HEK293 (cell line): ENCODE measurements around the gene TXNIP.

Experiments
- CTCF ChIA-PET: fragments of 350-600 bp; formaldehyde crosslinking; extraction: SDS; loops from one replicate; lab custom pipeline; 2021; ENCODE audit warnings: antibody characterized with exemption; lab: Yijun Ruan, JAX
- POLR2A ChIA-PET: fragments of 300-600 bp; formaldehyde crosslinking; extraction: SDS; loops from one replicate; lab custom pipeline; 2020; ENCODE audit warnings: antibody characterized with exemption, inconsistent platforms; lab: Yijun Ruan, JAX
- H3K27ac ChIP-seq: fragments of 200-500 bp; sonication (Bioruptor generic); 2 replicates; pipeline ENCODE4 v1.5.1; 2014; ENCODE audit warnings: low read depth, low read length, control low read depth, inconsistent platforms; ENCODE audit errors: extremely low read depth
- H3K36me3 ChIP-seq, 2 experiments: fragments of 200-500 bp in 1 of 2; sonication (Bioruptor generic) in 1 of 2; 1 replicate in 1 of 2; 2 replicates in 1 of 2; pipeline ENCODE4 v1.5.1; 2014 to 2017; ENCODE audit warnings: inconsistent platforms in 2 of 2, low read length in 2 of 2; ENCODE audit not compliant: control insufficient read depth in 2 of 2, insufficient read depth in 1 of 2
- H3K4me1 ChIP-seq: fragments of 200-500 bp; sonication (Bioruptor generic); 2 replicates; pipeline ENCODE4 v1.5.1; 2014; ENCODE audit warnings: mild to moderate bottlenecking, low read length, inconsistent platforms; ENCODE audit not compliant: control insufficient read depth, insufficient read depth
- H3K4me3 ChIP-seq: 2 replicates; pipeline ENCODE4 v1.5.1; 2011; ENCODE audit warnings: low read depth, mild to moderate bottlenecking, control low read depth, low read length, moderate library complexity
- H3K9me3 ChIP-seq: fragments of 200-500 bp; sonication (Bioruptor generic); 2 replicates; pipeline ENCODE4 v1.5.1; 2014; ENCODE audit warnings: low read depth, low read length, inconsistent platforms; ENCODE audit not compliant: control insufficient read depth, insufficient read depth
- GLI4 ChIP-seq: fragments of 450-650 bp; formaldehyde crosslinking; IDR thresholded peaks from 2 replicates; pipeline ENCODE4 v1.5.1; 2016; ENCODE audit warnings: missing biosample characterization, missing genetic modification characterization
- HOXA7 ChIP-seq: sonication (generic); formaldehyde crosslinking; IDR thresholded peaks from 2 replicates; pipeline ENCODE4 v1.8.1; 2022; ENCODE audit warnings: missing genetic modification reagents, borderline replicate concordance
- OSR2 ChIP-seq: fragments of 450-650 bp; formaldehyde crosslinking; IDR thresholded peaks from 2 replicates; pipeline ENCODE4 v1.5.1; 2016; ENCODE audit warnings: missing biosample characterization, missing genetic modification characterization
- PRDM10 ChIP-seq: fragments of 450-650 bp; formaldehyde crosslinking; IDR thresholded peaks from 2 replicates; pipeline ENCODE4 v1.5.1; 2016; ENCODE audit warnings: missing biosample characterization, missing genetic modification characterization
- REPIN1 ChIP-seq: fragments of 450-650 bp; formaldehyde crosslinking; IDR thresholded peaks from 2 replicates; pipeline ENCODE4 v1.5.1; 2017; ENCODE audit warnings: missing biosample characterization, missing genetic modification characterization, low read depth
- SALL2 ChIP-seq: fragments of 450-650 bp; formaldehyde crosslinking; IDR thresholded peaks from 2 replicates; pipeline ENCODE4 v1.5.0; 2017; ENCODE audit warnings: missing biosample characterization, mild to moderate bottlenecking, missing genetic modification characterization, borderline replicate concordance
- SP2 ChIP-seq: fragments of 450-650 bp; formaldehyde crosslinking; IDR thresholded peaks from 2 replicates; pipeline ENCODE4 v1.5.1; 2016; ENCODE audit warnings: missing biosample characterization, missing genetic modification characterization
- ZBTB26 ChIP-seq: fragments of 450-650 bp; formaldehyde crosslinking; optimal IDR thresholded peaks from 2 replicates; pipeline ENCODE3; 2016; ENCODE audit warnings: missing biosample characterization, mild to moderate bottlenecking, missing genetic modification characterization
- ZBTB7A ChIP-seq: fragments of 450-650 bp; formaldehyde crosslinking; IDR thresholded peaks from 2 replicates; pipeline ENCODE4 v1.5.1; 2016; ENCODE audit warnings: low read depth, missing biosample characterization, missing genetic modification characterization
- ZFP41 ChIP-seq: fragments of 450-650 bp; formaldehyde crosslinking; IDR thresholded peaks from 2 replicates; pipeline ENCODE4 v1.5.1; 2016; ENCODE audit warnings: missing biosample characterization, missing genetic modification characterization, borderline replicate concordance
- ZFP69B ChIP-seq: fragments of 450-650 bp; formaldehyde crosslinking; IDR thresholded peaks from 2 replicates; pipeline ENCODE4 v1.5.1; 2016; ENCODE audit warnings: missing biosample characterization, missing genetic modification characterization
- ZNF169 ChIP-seq: fragments of 450-650 bp; formaldehyde crosslinking; IDR thresholded peaks from 2 replicates; pipeline ENCODE4 v1.5.1; 2016; ENCODE audit warnings: missing biosample characterization, missing genetic modification characterization
- ZNF18 ChIP-seq: fragments of 450-650 bp; formaldehyde crosslinking; IDR thresholded peaks from 2 replicates; pipeline ENCODE4 v1.5.1; 2016; ENCODE audit warnings: missing biosample characterization, missing genetic modification characterization
- ZNF274 ChIP-seq, 2 experiments: fragments of 200-500 bp in 1 of 2; fragments of 450-650 bp in 1 of 2; sonication (Bioruptor generic) in 1 of 2; formaldehyde crosslinking in 1 of 2; IDR thresholded peaks; 2 replicates each; pipeline versions ENCODE4 v1.5.1 to v1.6.1; 2014 to 2016; ENCODE audit warnings: borderline replicate concordance in 1 of 2, inconsistent platforms in 1 of 2, low read length in 1 of 2, missing biosample characterization in 1 of 2, missing genetic modification characterization in 1 of 2
- ZNF341 ChIP-seq: fragments of 450-650 bp; formaldehyde crosslinking; IDR thresholded peaks from 2 replicates; pipeline ENCODE4; 2016; ENCODE audit warnings: low read depth, missing biosample characterization, missing genetic modification characterization
- ZNF362 ChIP-seq: fragments of 450-650 bp; formaldehyde crosslinking; IDR thresholded peaks from 2 replicates; pipeline ENCODE4 v1.5.1; 2016; ENCODE audit warnings: missing biosample characterization, missing genetic modification characterization
- ZNF366 ChIP-seq: fragments of 450-650 bp; formaldehyde crosslinking; conservative IDR thresholded peaks from 2 replicates; pipeline ENCODE4 v1.5.1; 2016; ENCODE audit warnings: missing biosample characterization, missing genetic modification characterization
- ZNF37A ChIP-seq: fragments of 450-650 bp; IDR thresholded peaks from 2 replicates; pipeline ENCODE4 v1.5.1; 2018; ENCODE audit warnings: missing biosample characterization, missing genetic modification characterization
- ZNF449 ChIP-seq: fragments of 450-650 bp; formaldehyde crosslinking; IDR thresholded peaks from 2 replicates; pipeline ENCODE4 v1.5.1; 2017; ENCODE audit warnings: missing biosample characterization, mild to moderate bottlenecking, missing genetic modification characterization, moderate library complexity
- ZNF473 ChIP-seq: fragments of 450-650 bp; formaldehyde crosslinking; IDR thresholded peaks from 2 replicates; pipeline ENCODE4 v1.5.1; 2017; ENCODE audit warnings: missing biosample characterization, missing genetic modification characterization
- ZNF510 ChIP-seq: fragments of 450-650 bp; formaldehyde crosslinking; IDR thresholded peaks from 2 replicates; pipeline ENCODE4 v1.5.1; 2018; ENCODE audit warnings: mild to moderate bottlenecking, missing genetic modification characterization, missing biosample characterization; ENCODE audit not compliant: insufficient replicate concordance
- ZNF530 ChIP-seq: fragments of 450-650 bp; formaldehyde crosslinking; IDR thresholded peaks from 2 replicates; pipeline ENCODE4 v1.5.1; 2016; ENCODE audit warnings: low read depth, missing biosample characterization, missing genetic modification characterization
- ZNF677 ChIP-seq: fragments of 450-650 bp; IDR thresholded peaks from 2 replicates; pipeline ENCODE4 v1.5.0; 2018; ENCODE audit warnings: missing biosample characterization, mild to moderate bottlenecking, missing genetic modification characterization, moderate library complexity
- ZNF704 ChIP-seq: fragments of 450-650 bp; formaldehyde crosslinking; IDR thresholded peaks from 2 replicates; pipeline ENCODE4 v1.5.1; 2016; ENCODE audit warnings: missing biosample characterization, missing genetic modification characterization
- ZNF792 ChIP-seq: fragments of 450-650 bp; formaldehyde crosslinking; IDR thresholded peaks from 2 replicates; pipeline ENCODE4 v1.5.1; 2016; ENCODE audit warnings: missing biosample characterization, missing genetic modification characterization

Gene TXNIP

GRCh38 chr1:145959333-145959732, 37.0 kb downstream of the TXNIP start:
- H3K27ac ChIP-seq = no peak overlapping the region
- no peaks in the 10 kb centered on the region for H3K9me3 ChIP-seq
- no peaks in the 10 kb centered on the region for H3K36me3 ChIP-seq
- ChIA-PET CTCF (interaction anchor here (0.5 to 3.6 kb wide), 6 partner anchors 14 to 68 kb away, joined by 3 to 15 read pairs (median 5); partner anchors contain the start of gene RBM8A), POLR2A (interaction anchor here (2.2 to 2.6 kb wide), 3 partner anchors 15 to 40 kb away, joined by 6 to 51 read pairs (median 9); partner anchors contain the start of genes PEX11B and RBM8A)
- no peak overlapping the region for H3K4me3 ChIP-seq
- peaks cover 12% of the 10 kb centered on the region for H3K4me1 ChIP-seq
- TF ChIP-seq ZFP41 (tag by site-specific recombination) (no peak), ZBTB7A (no peak), ZNF677 (tag by site-specific recombination) (no peak), ZNF704 (tag by site-specific recombination) (no peak), ZFP69B (tag by site-specific recombination) (no peak), ZNF169 (tag by site-specific recombination) (no peak), HOXA7 (CRISPR knock-in tag) (no peak), ZBTB26 (tag by site-specific recombination) (no peak), ZNF37A (tag by site-specific recombination) (no peak), ZNF530 (tag by site-specific recombination) (no peak), ZNF510 (no peak), PRDM10 (tag by site-specific recombination) (peak; percentile 90), SP2 (tag by site-specific recombination) (no peak), ZNF362 (tag by site-specific recombination) (no peak), ZNF18 (tag by site-specific recombination) (no peak), ZNF274 (IDR thresholded peaks at IDR 0.05; ENCODE audit: low read length) (no peak), ZNF274 (tag by site-specific recombination; IDR thresholded peaks at IDR 0.05; ENCODE audit: borderline replicate concordance) (no peak), ZNF366 (tag by site-specific recombination) (0 out of 2 replicates have a peak, but pooled peaks have one; percentile 2), OSR2 (tag by site-specific recombination) (no peak), ZNF341 (tag by site-specific recombination) (peak; percentile 89), ZNF473 (tag by site-specific recombination) (no peak), ZNF792 (no peak), REPIN1 (tag by site-specific recombination) (no peak), ZNF449 (no peak), SALL2 (tag by site-specific recombination) (no peak), GLI4 (no peak)
